Breast epithelium (tissue), 4 donors: ENCODE results near the gene ACE2. TPM values are rescaled to one million over a fixed set of nuclear protein-coding genes. Genes with fewer than 3 reads are reported as not detected.

Experiments
- DNase-seq, 2 donors: peaks; one replicate each; pipeline ENCODE4 v3.0.0-alpha.2; 2019; ENCODE audit warnings: low spot score in 2 of 2
- H3K27ac ChIP-seq, 2 donors: fragments of 200-600 bp; sonication (generic) in 1 of 2; one replicate each; pipeline ENCODE4 v1.5.1; 2016 to 2019; ENCODE audit warnings: mild to moderate bottlenecking in 1 of 2
- H3K27me3 ChIP-seq, 2 donors: fragments of 200-600 bp; sonication (generic) in 1 of 2; one replicate each; pipeline versions ENCODE4 v1.5.1 to v1.6.0; 2017 to 2019; ENCODE audit warnings: control low read depth in 1 of 2, mild to moderate bottlenecking in 1 of 2
- H3K36me3 ChIP-seq: fragments of 200-600 bp; one replicate; pipeline ENCODE4 v1.5.1; 2019
- H3K4me1 ChIP-seq, 2 donors: fragments of 200-600 bp; sonication (generic); one replicate each; pipeline ENCODE4 v1.5.1; 2016 to 2019; ENCODE audit warnings: control low read depth in 1 of 2
- H3K4me3 ChIP-seq, 3 donors: fragments of 200-600 bp; sonication (generic); 1 replicate in 2 of 3; 2 replicates in 1 of 3; pipeline ENCODE4 v1.5.1; 2016 to 2019; ENCODE audit warnings: mild to moderate bottlenecking in 3 of 3, moderate library complexity in 2 of 3
- H3K9me3 ChIP-seq, 2 donors: fragments of 200-600 bp; sonication (generic) in 1 of 2; one replicate each; pipeline ENCODE4 v1.5.1; 2016 to 2019; ENCODE audit warnings: control low read depth in 1 of 2
- POLR2A ChIP-seq: fragments of 450-650 bp; IDR thresholded peaks from one replicate; pipeline ENCODE4 v1.6.1; 2016; ENCODE audit warnings: antibody characterized with exemption, mild to moderate bottlenecking, moderate library complexity
- POLR2AphosphoS5 ChIP-seq, 3 donors: sonication (generic); formaldehyde crosslinking; IDR thresholded peaks; one replicate each; pipeline ENCODE4 v1.6.1; 2017; ENCODE audit warnings: antibody characterized with exemption in 3 of 3
- intact Hi-C: fragments of 100-400 bp; cut with DNase I; formaldehyde crosslinking; loops from one replicate; pipeline ENCODE4 v1.15.1; 2023; ENCODE audit warnings: low total_unique reads
- total RNA-seq, 3 donors: library from RNA; depleted of rRNA; stranded (reverse); fragments of >200 nt; gene quantifications; one replicate each; pipeline ENCODE4 v1.1.0, GENCODE V29; 2016
- TF ChIP-seq, protein P1 (sequence below), 3 donors: fragments of 450-650 bp; IDR thresholded peaks; one replicate each; pipeline ENCODE4 v1.5.1; 2016 to 2017; ENCODE audit warnings: antibody characterized with exemption in 3 of 3, mild to moderate bottlenecking in 3 of 3, moderate library complexity in 3 of 3

The ACE2 gene
- total RNA-seq, 3 donors from 2014 or later = 2.2 to 7.2 (median 5.6) TPM

DNA sequence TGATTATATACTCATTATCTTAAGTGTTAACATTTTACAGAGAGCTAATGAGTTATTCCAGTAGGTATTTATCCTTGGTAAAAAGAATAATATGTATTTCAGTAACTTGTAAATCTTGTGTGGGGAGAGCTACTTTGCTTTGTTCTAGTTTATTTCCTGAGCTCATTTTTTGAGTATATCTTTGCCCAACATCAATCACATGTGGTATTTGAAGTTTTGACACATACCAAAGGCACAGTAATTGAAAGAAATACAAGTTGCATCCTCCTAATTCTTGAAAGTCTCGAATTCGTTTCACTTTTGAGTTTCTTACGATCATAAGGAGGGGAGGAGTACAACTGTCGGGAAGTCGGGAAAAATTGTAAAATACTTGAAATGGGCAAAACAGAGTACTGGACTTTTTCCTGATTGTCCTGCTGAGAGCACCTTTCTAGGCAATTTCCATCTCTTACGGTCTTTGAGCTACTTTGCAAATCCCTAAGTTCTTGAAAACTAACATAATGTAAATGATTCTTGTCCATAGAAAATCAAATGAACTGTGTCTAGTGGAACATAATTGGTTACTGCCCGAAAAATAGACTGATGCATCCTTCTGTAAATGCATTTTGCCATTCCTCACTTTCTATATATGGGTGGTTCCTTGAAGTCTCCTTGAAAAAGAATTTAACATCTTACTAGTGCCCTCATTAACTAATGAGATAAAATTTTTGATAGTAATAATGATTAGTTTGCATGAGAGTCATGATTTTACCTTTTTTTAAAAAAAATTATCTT lies 43.2 kb upstream of the ACE2 start:
- Histone ChIP-seq H3K9me3 (no peaks in the 10 kb centered on the region), H3K4me3 (no peak overlapping the region), H3K27ac (no peak overlapping the region), H3K36me3 (no peaks in the 10 kb centered on the region), H3K27me3 (peaks cover 0 to 56% of the 10 kb centered on the region in 2 donors), H3K4me1 (no peaks in the 10 kb centered on the region)
- TF ChIP-seq, protein P1, sequence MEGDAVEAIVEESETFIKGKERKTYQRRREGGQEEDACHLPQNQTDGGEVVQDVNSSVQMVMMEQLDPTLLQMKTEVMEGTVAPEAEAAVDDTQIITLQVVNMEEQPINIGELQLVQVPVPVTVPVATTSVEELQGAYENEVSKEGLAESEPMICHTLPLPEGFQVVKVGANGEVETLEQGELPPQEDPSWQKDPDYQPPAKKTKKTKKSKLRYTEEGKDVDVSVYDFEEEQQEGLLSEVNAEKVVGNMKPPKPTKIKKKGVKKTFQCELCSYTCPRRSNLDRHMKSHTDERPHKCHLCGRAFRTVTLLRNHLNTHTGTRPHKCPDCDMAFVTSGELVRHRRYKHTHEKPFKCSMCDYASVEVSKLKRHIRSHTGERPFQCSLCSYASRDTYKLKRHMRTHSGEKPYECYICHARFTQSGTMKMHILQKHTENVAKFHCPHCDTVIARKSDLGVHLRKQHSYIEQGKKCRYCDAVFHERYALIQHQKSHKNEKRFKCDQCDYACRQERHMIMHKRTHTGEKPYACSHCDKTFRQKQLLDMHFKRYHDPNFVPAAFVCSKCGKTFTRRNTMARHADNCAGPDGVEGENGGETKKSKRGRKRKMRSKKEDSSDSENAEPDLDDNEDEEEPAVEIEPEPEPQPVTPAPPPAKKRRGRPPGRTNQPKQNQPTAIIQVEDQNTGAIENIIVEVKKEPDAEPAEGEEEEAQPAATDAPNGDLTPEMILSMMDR (IDR thresholded peaks at IDR 0.05) = no peak
- TF ChIP-seq POLR2AphosphoS5 (IDR thresholded peaks at IDR 0.05) (no peak), POLR2A (no peak)
- intact Hi-C loops = no loop called here
- no peak for DNase-seq

DNA sequence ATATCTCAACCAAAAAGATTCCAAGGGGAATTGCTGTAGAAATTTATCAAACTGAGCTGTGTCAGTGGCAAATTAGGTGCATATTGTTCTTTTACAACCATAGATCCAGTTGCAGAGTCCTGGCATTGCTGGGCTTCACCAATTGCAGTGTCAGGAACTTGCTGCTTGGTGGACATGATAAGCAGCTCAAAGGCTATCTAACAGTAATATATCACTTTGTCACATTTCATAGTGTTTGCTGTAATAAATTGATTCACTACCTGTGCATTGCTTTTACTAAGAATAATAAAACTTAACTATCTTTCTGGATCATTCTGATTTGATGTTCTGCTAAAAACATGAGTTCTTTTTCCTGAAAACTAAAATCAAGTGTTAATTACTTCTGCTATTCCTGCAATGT lies 30.9 kb upstream of the ACE2 start:
- no peaks in the 10 kb centered on the region for H3K36me3 ChIP-seq

DNA sequence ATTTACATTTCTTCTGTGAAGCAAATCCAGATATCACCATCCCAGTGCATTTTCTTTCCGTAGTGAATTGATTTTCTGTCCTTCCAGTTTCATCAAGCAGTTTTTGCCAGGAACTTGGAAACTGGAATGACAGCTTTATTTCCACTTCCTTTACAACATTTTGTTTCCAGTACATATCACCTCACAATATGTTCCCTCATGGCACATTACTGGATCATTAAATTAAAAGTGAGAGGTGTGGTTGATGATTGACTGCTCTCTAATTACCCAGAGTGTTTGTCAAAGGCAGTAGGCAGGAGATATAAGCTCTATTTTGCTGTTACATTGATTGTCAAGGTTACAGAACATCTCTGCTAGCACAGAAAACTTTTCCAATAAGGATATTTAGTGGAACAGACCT lies 22.3 kb upstream of the ACE2 start:
- peaks cover 0 to 56% of the 10 kb centered on the region in 2 donors for H3K27me3 ChIP-seq
- no peak overlapping the region for H3K4me3 ChIP-seq
- DNase-seq = no peak
- no peaks in the 10 kb centered on the region for H3K4me1 ChIP-seq
- H3K9me3 ChIP-seq = no peaks in the 10 kb centered on the region
- intact Hi-C loops = no loop called here
- H3K36me3 ChIP-seq = no peaks in the 10 kb centered on the region
- no peak overlapping the region for H3K27ac ChIP-seq
- no peak for TF ChIP-seq POLR2A
- TF ChIP-seq, protein P1 (IDR thresholded peaks at IDR 0.05) = no peak
- TF ChIP-seq POLR2AphosphoS5 (IDR thresholded peaks at IDR 0.05) = no peak

More for the DNA sequence above, 30.9 kb upstream of the ACE2 start:
- TF ChIP-seq POLR2AphosphoS5 (IDR thresholded peaks at IDR 0.05) (no peak), POLR2A (no peak)
- TF ChIP-seq, protein P1 (IDR thresholded peaks at IDR 0.05) = no peak
- Histone ChIP-seq H3K27me3 (peaks cover 0 to 27% of the 10 kb centered on the region in 2 donors), H3K4me1 (no peaks in the 10 kb centered on the region), H3K27ac (no peak overlapping the region), H3K4me3 (no peak overlapping the region), H3K9me3 (peaks cover 0 to 9% of the 10 kb centered on the region in 2 donors)
- intact Hi-C loops = no loop called here
- no peak for DNase-seq

- peak in 1 of 2 donors; percentile 45 for DNase-seq
- H3K27me3 ChIP-seq = peaks cover 0 to 60% of the 10 kb centered on the region in 2 donors
- H3K4me1 ChIP-seq = no peaks in the 10 kb centered on the region
- H3K4me3 ChIP-seq = no peak overlapping the region
- peak overlapping the region; percentile 46 to 64 for H3K27ac ChIP-seq
- H3K36me3 ChIP-seq = no peaks in the 10 kb centered on the region
- intact Hi-C loops = no loop called here
- H3K9me3 ChIP-seq = no peaks in the 10 kb centered on the region
- TF ChIP-seq POLR2A (no peak), POLR2AphosphoS5 (IDR thresholded peaks at IDR 0.05) (no peak)
- TF ChIP-seq, protein P1 (IDR thresholded peaks at IDR 0.05) = no peak
These were observed 18.4 kb upstream of the ACE2 start for GRCh38 chrX:15619053-15619755.

- Histone ChIP-seq H3K27ac (peak overlapping the region; percentile 65 to 68), H3K4me1 (no peaks in the 10 kb centered on the region), H3K27me3 (peaks cover 0 to 55% of the 10 kb centered on the region in 2 donors), H3K4me3 (no peak overlapping the region), H3K9me3 (no peaks in the 10 kb centered on the region), H3K36me3 (no peaks in the 10 kb centered on the region)
- DNase-seq = no peak
- no peak for TF ChIP-seq POLR2A
- intact Hi-C loops = no loop called here
These were observed 16.4 kb upstream of the ACE2 start for GRCh38 chrX:15617111-15617510.
